Caco-2 (cell line): ENCODE measurements around the gene PXMP4. TPM values are rescaled to one million over a fixed set of nuclear protein-coding genes. Genes with fewer than 3 reads are reported as not detected.

Experiments
- BruUV-seq: library from RNA; stranded (reverse); fragments of 400-500 nt; replicated peaks from 2 replicates; lab custom pipeline; 2021; lab: Mats Ljungman, UMichigan
- CTCF ChIA-PET: fragments of 300-600 bp; sonication (Branson Sonifier 250); formaldehyde crosslinking; loops from one replicate; lab custom pipeline; 2022; ENCODE audit warnings: antibody characterized with exemption; lab: Charles Lee
- POLR2A ChIA-PET: fragments of 300-600 bp; sonication (Branson Sonifier 250); formaldehyde crosslinking; loops from one replicate; lab custom pipeline; 2022; ENCODE audit warnings: antibody characterized with exemption; lab: Charles Lee
- DNase-seq, 2 experiments: peaks; one replicate each; pipeline versions ENCODE4 v3.0.0 to v3.0.0-alpha.2; 2020 to 2022
- H3K27me3 ChIP-seq: replicated peaks from 2 replicates; pipeline ENCODE4 v1.6.0; 2011; ENCODE audit warnings: low read length; ENCODE audit not compliant: control insufficient read depth, insufficient read depth
- H3K36me3 ChIP-seq: 2 replicates; pipeline ENCODE4 v1.5.1; 2011; ENCODE audit warnings: low read length; ENCODE audit not compliant: control insufficient read depth, insufficient read depth
- H3K4me1 ChIP-seq: fragments of 250-450 bp; sonication (Bioruptor Pico); 2 replicates; pipeline ENCODE4 v1.5.1; 2020; ENCODE audit warnings: mild to moderate bottlenecking
- H3K4me3 ChIP-seq: 2 replicates; pipeline ENCODE4 v1.5.1; 2011; ENCODE audit warnings: low read depth, mild to moderate bottlenecking, control low read depth, low read length
- H3K9me3 ChIP-seq: fragments of 250-450 bp; sonication (Bioruptor Pico); 2 replicates; pipeline ENCODE4 v1.5.1; 2020; ENCODE audit warnings: mild to moderate bottlenecking, moderate library complexity
- H3K27ac Mint-ChIP-seq: one replicate; pipeline ENCODE4 v1.8.0; 2022; ENCODE audit warnings: mixed read lengths; ENCODE audit not compliant: unreplicated experiment
- H3K27me3 Mint-ChIP-seq: one replicate; pipeline ENCODE4 v1.8.0; 2022; ENCODE audit warnings: mixed read lengths; ENCODE audit not compliant: insufficient read depth, unreplicated experiment
- H3K36me3 Mint-ChIP-seq: one replicate; pipeline ENCODE4 v1.8.0; 2022; ENCODE audit warnings: mild to moderate bottlenecking, mixed read lengths; ENCODE audit not compliant: insufficient read depth, unreplicated experiment
- H3K4me1 Mint-ChIP-seq: one replicate; pipeline ENCODE4 v1.8.0; 2022; ENCODE audit warnings: low read depth, mixed read lengths; ENCODE audit not compliant: unreplicated experiment
- H3K4me3 Mint-ChIP-seq: one replicate; pipeline ENCODE4 v1.8.0; 2022; ENCODE audit warnings: mild to moderate bottlenecking, moderate library complexity, mixed read lengths; ENCODE audit not compliant: unreplicated experiment
- H3K9me3 Mint-ChIP-seq: one replicate; pipeline ENCODE4 v1.8.0; 2022; ENCODE audit warnings: mixed read lengths; ENCODE audit not compliant: unreplicated experiment
- CTCF ChIP-seq, 2 experiments: fragments of 200-600 bp in 1 of 2; IDR thresholded peaks; 1 replicate in 1 of 2; 2 replicates in 1 of 2; pipeline versions ENCODE4 v1.5.1 to v1.8.0; 2011 to 2022; ENCODE audit warnings: antibody characterized with exemption in 1 of 2, control low read depth in 1 of 2, inconsistent platforms in 1 of 2, low read depth in 1 of 2, low read length in 1 of 2, mild to moderate bottlenecking in 1 of 2, moderate library complexity in 1 of 2; ENCODE audit not compliant: insufficient read depth in 1 of 2, severe bottlenecking in 1 of 2, unreplicated experiment in 1 of 2
- intact Hi-C: fragments of 100-400 bp; cut with micrococcal nuclease; formaldehyde crosslinking; loops from one replicate; pipeline ENCODE4 v1.10.0; 2022; ENCODE audit not compliant: unreplicated experiment
- total RNA-seq: library from RNA; stranded (reverse); gene quantifications from 2 replicates; pipeline ENCODE4 v1.2.3, GENCODE V29; 2022

The PXMP4 gene
- total RNA-seq, 1 experiment from 2014 or later: 39.5 TPM

- Histone ChIP-seq H3K9me3 (no peaks in the 10 kb centered on the region), H3K36me3 (peaks cover 11% of the 10 kb centered on the region), H3K4me1 (peaks cover 29% of the 10 kb centered on the region), H3K27me3 (no peaks in the 10 kb centered on the region), H3K4me3 (no peak overlapping the region; the same call in 1 of the 2 replicates)
- no peak for TF ChIP-seq CTCF (IDR thresholded peaks at IDR 0.05; ENCODE audit: insufficient read depth in 1 of 2, low read depth in 1 of 2, low read length in 1 of 2, severe bottlenecking in 1 of 2, unreplicated experiment in 1 of 2)
- H3K4me1 Mint-ChIP-seq: peaks cover 34% of the 10 kb centered on the region
- no peak for DNase-seq
- peaks cover 51% of the 10 kb centered on the region for H3K36me3 Mint-ChIP-seq
- intact Hi-C loops: loop anchor here (5.0 kb wide), 1 partner anchor 266 kb away; the partner anchor contains the start of gene CDK5RAP1
- H3K27me3 Mint-ChIP-seq: no peaks in the 10 kb centered on the region
- H3K4me3 Mint-ChIP-seq: peak overlapping the region; percentile 84
- no peak overlapping the region for H3K27ac Mint-ChIP-seq
- no peaks in the 10 kb centered on the region for H3K9me3 Mint-ChIP-seq
- no TSS peak for BruUV-seq
- CTCF ChIA-PET: interaction anchor here (0.5 to 6.5 kb wide), 18 partner anchors 10 to 406 kb away, joined by 3 to 127 read pairs (median 11); partner anchors contain the start of genes CBFA2T2, CDK5RAP1, PXMP4 and SNTA1
- POLR2A ChIA-PET: interaction anchor here (0.6 to 3.0 kb wide), 6 partner anchors 14 to 444 kb away, joined by 4 to 28 read pairs (median 16); partner anchors contain the start of genes CBFA2T2, EIF2S2, PXMP4 and ZNF341
These were observed 51.5 kb downstream of the PXMP4 start for GRCh38 chr20:33668466-33669155.

GRCh38 chr20:33667676-33668465, 52.2 kb downstream of the PXMP4 start:
- Histone ChIP-seq H3K36me3 (peaks cover 11% of the 10 kb centered on the region), H3K9me3 (no peaks in the 10 kb centered on the region), H3K4me1 (peaks cover 25% of the 10 kb centered on the region), H3K4me3 (peak overlapping the region; percentile 78), H3K27me3 (no peaks in the 10 kb centered on the region)
- ChIA-PET POLR2A (interaction anchor here (0.6 to 3.0 kb wide), 14 partner anchors 8 to 445 kb away, joined by 3 to 28 read pairs (median 8); partner anchors contain the start of genes CBFA2T2, EIF2S2, PXMP4 and ZNF341), CTCF (interaction anchor here (0.5 to 6.5 kb wide), 22 partner anchors 11 to 405 kb away, joined by 3 to 127 read pairs (median 8); partner anchors contain the start of genes CBFA2T2, CDK5RAP1, PXMP4 and SNTA1)
- no peaks in the 10 kb centered on the region for H3K27me3 Mint-ChIP-seq
- H3K27ac Mint-ChIP-seq: no peak overlapping the region
- H3K4me1 Mint-ChIP-seq: peaks cover 27% of the 10 kb centered on the region
- DNase-seq: peak; percentile 93 to 98
- intact Hi-C loops: loop anchor here (2.0 to 5.0 kb wide), 2 partner anchors 19 to 266 kb away; partner anchors contain the start of genes CDK5RAP1 and E2F1
- peak; percentile 99 for TF ChIP-seq CTCF (IDR thresholded peaks at IDR 0.05; ENCODE audit: insufficient read depth in 1 of 2, low read depth in 1 of 2, low read length in 1 of 2, severe bottlenecking in 1 of 2, unreplicated experiment in 1 of 2)
- H3K4me3 Mint-ChIP-seq: peak overlapping the region; percentile 84
- H3K36me3 Mint-ChIP-seq: peaks cover 52% of the 10 kb centered on the region
- H3K9me3 Mint-ChIP-seq: no peaks in the 10 kb centered on the region
- no TSS peak for BruUV-seq
